Panc1 (cell line): ENCODE results near the gene ADCY1. TPM values are rescaled to one million over a fixed set of nuclear protein-coding genes. Genes with fewer than 3 reads are reported as not detected.

ENCODE experiments used
- ATAC-seq: fragments of 200-7000 bp; cut with Tn5 transposase; 2 replicates; pipeline ENCODE4 v1.9.1; 2020; ENCODE audit warnings: mild to moderate bottlenecking, moderate library complexity
- BruUV-seq: library from RNA; stranded (reverse); fragments of 400-500 nt; replicated peaks from 2 replicates; lab custom pipeline; 2021; lab: Mats Ljungman, UMichigan
- CTCF ChIA-PET: fragments of 300-600 bp; sonication (Branson Sonifier 250); formaldehyde crosslinking; loops from one replicate; lab custom pipeline; 2022; ENCODE audit warnings: antibody characterized with exemption; lab: Charles Lee
- POLR2A ChIA-PET: fragments of 300-600 bp; sonication (Branson Sonifier 250); formaldehyde crosslinking; loops from one replicate; lab custom pipeline; 2022; ENCODE audit warnings: antibody characterized with exemption; lab: Charles Lee
- DNase-seq: peaks from one replicate; pipeline ENCODE4 v3.0.0-alpha.2; 2010; ENCODE audit warnings: low read depth, low spot score
- H3K27ac ChIP-seq: 2 replicates; pipeline ENCODE4 v1.5.1; 2011; ENCODE audit warnings: mild to moderate bottlenecking, low read length, inconsistent platforms
- H3K27me3 ChIP-seq: fragments of 200-500 bp; sonication (Bioruptor generic); 2 replicates; pipeline ENCODE4 v1.6.0; 2014; ENCODE audit warnings: low read length, inconsistent platforms; ENCODE audit not compliant: control insufficient read depth, insufficient read depth
- H3K36me3 ChIP-seq: fragments of 200-500 bp; sonication (Bioruptor generic); 2 replicates; pipeline ENCODE4 v1.5.1; 2014; ENCODE audit warnings: inconsistent platforms, mild to moderate bottlenecking, low read length, moderate library complexity; ENCODE audit not compliant: control insufficient read depth, insufficient read depth
- H3K4me1 ChIP-seq: 2 replicates; pipeline ENCODE4 v1.5.1; 2011; ENCODE audit warnings: inconsistent platforms, mild to moderate bottlenecking, low read length, moderate library complexity; ENCODE audit not compliant: control insufficient read depth, insufficient read depth
- H3K4me3 ChIP-seq, 2 experiments: 2 replicates each; pipeline ENCODE4 v1.5.1; 2011 to 2012; ENCODE audit warnings: low read depth in 2 of 2, low read length in 2 of 2, mild to moderate bottlenecking in 2 of 2, inconsistent platforms in 1 of 2, moderate library complexity in 1 of 2
- H3K9me3 ChIP-seq: fragments of 200-500 bp; sonication (Bioruptor generic); 2 replicates; pipeline ENCODE4 v1.5.1; 2014; ENCODE audit warnings: low read depth, mild to moderate bottlenecking, inconsistent platforms, low read length, moderate library complexity; ENCODE audit not compliant: control insufficient read depth, insufficient read depth
- POLR2AphosphoS5 ChIP-seq: IDR thresholded peaks from 2 replicates; pipeline ENCODE4 v1.6.1; 2012; ENCODE audit warnings: mild to moderate bottlenecking, low read depth, low read length, moderate library complexity
- SIN3A ChIP-seq: IDR thresholded peaks from 2 replicates; pipeline ENCODE4 v1.6.1; 2012; ENCODE audit warnings: low read depth, mild to moderate bottlenecking, low read length, moderate library complexity, borderline replicate concordance; ENCODE audit not compliant: insufficient read depth
- TCF7L2 ChIP-seq: IDR thresholded peaks from 2 replicates; pipeline ENCODE4 v1.6.1; 2011; ENCODE audit warnings: mild to moderate bottlenecking, low read depth, low read length, inconsistent platforms
- in situ Hi-C: cut with HindIII; loops from 2 replicates; pipeline ENCODE4 v1.10.0; 2016; ENCODE audit warnings: low sequenced_read_pairs, low pct_unique_long_range_greater_than_20kb
- intact Hi-C: fragments of 100-400 bp; cut with micrococcal nuclease; formaldehyde crosslinking; loops from one replicate; pipeline ENCODE4 v1.10.0; 2022; ENCODE audit not compliant: unreplicated experiment
- total RNA-seq: library from RNA; stranded (reverse); gene quantifications from one replicate; pipeline ENCODE4 v1.2.1, GENCODE V29; 2021; ENCODE audit not compliant: unreplicated experiment
- TF ChIP-seq, protein P1 (sequence below): fragments of 450-650 bp; IDR thresholded peaks from 2 replicates; pipeline ENCODE4 v1.5.1; 2017; ENCODE audit warnings: mild to moderate bottlenecking
- TF ChIP-seq, protein P2 (sequence below), 2 experiments: IDR thresholded peaks; 2 replicates each; pipeline ENCODE4 v1.6.1; 2011 to 2012; ENCODE audit warnings: low read depth in 2 of 2, control low read depth in 1 of 2, low read length in 1 of 2, mild to moderate bottlenecking in 1 of 2, moderate library complexity in 1 of 2; ENCODE audit not compliant: insufficient read depth in 1 of 2

The ADCY1 gene
- total RNA-seq, 1 experiment from 2014 or later: 2.1 TPM

DNA sequence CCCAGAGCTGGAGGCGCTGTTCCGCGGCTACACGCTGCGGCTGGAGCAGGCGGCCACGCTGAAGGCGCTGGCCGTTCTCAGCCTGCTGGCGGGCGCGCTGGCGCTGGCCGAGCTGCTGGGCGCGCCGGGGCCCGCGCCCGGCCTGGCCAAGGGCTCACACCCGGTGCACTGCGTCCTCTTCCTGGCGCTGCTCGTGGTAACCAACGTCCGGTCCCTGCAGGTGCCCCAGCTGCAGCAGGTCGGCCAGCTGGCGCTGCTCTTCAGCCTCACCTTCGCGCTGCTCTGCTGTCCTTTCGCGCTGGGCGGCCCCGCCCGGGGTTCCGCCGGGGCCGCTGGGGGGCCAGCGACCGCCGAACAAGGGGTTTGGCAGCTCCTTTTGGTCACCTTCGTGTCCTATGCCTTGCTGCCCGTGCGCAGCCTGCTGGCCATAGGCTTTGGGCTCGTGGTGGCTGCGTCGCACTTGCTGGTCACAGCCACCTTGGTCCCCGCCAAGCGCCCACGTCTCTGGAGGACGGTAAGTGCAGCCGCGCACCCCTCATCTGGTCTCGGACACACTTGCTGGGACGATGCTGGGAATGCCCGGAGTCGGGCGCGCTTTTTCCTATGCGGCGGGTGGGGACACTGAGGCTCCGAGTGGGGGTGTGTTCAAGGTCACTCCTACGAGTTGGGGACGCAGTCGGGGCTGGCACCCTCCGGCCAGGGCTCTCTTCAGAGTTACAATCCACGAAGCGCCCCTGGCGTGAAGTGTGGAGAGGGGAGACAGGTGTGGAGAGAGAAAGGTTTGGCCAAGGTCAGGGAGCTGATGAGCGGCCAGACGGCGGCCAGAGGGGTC lies 717 bp downstream of the ADCY1 start:
- CTCF ChIA-PET: no interaction called here
- ATAC-seq (peak; percentile 81), DNase-seq (no peak)
- TF ChIP-seq, protein P1, sequence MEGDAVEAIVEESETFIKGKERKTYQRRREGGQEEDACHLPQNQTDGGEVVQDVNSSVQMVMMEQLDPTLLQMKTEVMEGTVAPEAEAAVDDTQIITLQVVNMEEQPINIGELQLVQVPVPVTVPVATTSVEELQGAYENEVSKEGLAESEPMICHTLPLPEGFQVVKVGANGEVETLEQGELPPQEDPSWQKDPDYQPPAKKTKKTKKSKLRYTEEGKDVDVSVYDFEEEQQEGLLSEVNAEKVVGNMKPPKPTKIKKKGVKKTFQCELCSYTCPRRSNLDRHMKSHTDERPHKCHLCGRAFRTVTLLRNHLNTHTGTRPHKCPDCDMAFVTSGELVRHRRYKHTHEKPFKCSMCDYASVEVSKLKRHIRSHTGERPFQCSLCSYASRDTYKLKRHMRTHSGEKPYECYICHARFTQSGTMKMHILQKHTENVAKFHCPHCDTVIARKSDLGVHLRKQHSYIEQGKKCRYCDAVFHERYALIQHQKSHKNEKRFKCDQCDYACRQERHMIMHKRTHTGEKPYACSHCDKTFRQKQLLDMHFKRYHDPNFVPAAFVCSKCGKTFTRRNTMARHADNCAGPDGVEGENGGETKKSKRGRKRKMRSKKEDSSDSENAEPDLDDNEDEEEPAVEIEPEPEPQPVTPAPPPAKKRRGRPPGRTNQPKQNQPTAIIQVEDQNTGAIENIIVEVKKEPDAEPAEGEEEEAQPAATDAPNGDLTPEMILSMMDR: peak; percentile 41; the same call in 1 of the 2 replicates
- TF ChIP-seq POLR2AphosphoS5 (no peak), SIN3A (no peak), TCF7L2 (no peak)
- TF ChIP-seq, protein P2, sequence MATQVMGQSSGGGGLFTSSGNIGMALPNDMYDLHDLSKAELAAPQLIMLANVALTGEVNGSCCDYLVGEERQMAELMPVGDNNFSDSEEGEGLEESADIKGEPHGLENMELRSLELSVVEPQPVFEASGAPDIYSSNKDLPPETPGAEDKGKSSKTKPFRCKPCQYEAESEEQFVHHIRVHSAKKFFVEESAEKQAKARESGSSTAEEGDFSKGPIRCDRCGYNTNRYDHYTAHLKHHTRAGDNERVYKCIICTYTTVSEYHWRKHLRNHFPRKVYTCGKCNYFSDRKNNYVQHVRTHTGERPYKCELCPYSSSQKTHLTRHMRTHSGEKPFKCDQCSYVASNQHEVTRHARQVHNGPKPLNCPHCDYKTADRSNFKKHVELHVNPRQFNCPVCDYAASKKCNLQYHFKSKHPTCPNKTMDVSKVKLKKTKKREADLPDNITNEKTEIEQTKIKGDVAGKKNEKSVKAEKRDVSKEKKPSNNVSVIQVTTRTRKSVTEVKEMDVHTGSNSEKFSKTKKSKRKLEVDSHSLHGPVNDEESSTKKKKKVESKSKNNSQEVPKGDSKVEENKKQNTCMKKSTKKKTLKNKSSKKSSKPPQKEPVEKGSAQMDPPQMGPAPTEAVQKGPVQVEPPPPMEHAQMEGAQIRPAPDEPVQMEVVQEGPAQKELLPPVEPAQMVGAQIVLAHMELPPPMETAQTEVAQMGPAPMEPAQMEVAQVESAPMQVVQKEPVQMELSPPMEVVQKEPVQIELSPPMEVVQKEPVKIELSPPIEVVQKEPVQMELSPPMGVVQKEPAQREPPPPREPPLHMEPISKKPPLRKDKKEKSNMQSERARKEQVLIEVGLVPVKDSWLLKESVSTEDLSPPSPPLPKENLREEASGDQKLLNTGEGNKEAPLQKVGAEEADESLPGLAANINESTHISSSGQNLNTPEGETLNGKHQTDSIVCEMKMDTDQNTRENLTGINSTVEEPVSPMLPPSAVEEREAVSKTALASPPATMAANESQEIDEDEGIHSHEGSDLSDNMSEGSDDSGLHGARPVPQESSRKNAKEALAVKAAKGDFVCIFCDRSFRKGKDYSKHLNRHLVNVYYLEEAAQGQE (IDR thresholded peaks at IDR 0.05; ENCODE audit: insufficient read depth in 1 of 2, low read depth in 2 of 2, low read length in 1 of 2): no peak
- peaks cover 39% of the 10 kb centered on the region for H3K27me3 ChIP-seq
- H3K27ac ChIP-seq: no peak overlapping the region
- H3K4me3 ChIP-seq: peak overlapping the region; percentile 31 to 33
- in situ Hi-C loops: no loop called here
- no TSS peak for BruUV-seq
- no peaks in the 10 kb centered on the region for H3K9me3 ChIP-seq
- POLR2A ChIA-PET: no interaction called here
- H3K36me3 ChIP-seq: no peaks in the 10 kb centered on the region
- intact Hi-C loops: loop anchor here (10.0 kb wide), 1 partner anchor 420 kb away; the partner anchor contains the start of gene RAMP3
- H3K4me1 ChIP-seq: peaks cover 4% of the 10 kb centered on the region

DNA sequence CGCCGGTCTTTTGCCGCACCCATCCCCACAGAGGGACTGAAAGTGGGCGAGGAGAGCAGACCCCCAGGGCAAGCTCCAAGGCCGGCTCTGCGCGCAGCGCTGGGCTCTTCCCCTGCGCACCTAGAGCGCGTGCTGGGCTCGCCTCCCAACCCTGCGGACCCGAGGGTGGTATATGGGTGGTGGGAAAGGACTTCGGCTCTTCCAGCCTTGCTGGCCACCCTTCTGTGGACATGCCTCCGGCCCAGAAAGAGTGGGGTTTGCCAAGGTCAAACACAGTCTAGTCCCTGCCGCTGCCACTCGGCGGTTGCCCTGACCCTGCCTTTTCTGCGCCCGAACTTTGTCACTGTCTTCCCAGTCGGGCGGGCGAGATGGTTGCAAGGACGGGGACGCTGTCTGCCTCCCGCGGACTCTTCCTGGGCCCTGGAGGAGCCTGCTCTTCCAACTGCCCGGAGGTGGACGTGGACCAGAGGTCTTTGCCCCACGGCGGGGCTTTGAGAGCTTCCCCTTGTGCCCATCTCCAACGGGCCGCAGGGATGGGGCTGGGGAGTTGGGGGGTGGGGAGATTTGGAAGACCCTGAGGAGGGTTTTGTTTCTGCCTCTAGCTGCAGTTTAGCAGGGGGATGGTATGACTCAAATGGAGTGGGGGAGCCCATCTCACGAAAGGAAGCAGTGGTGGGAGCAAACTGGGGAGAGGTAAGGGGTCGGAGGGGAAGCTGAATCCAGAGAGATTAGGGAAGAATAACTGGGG lies 1.5 kb downstream of the ADCY1 start:
- no peaks in the 10 kb centered on the region for H3K9me3 ChIP-seq
- H3K27ac ChIP-seq: no peak overlapping the region
- intact Hi-C loops (loop anchor here (10.0 kb wide), 1 partner anchor 421 kb away; the partner anchor contains the start of gene RAMP3), in situ Hi-C loops (no loop called here)
- DNase-seq (no peak), ATAC-seq (no peak)
- TF ChIP-seq POLR2AphosphoS5 (no peak), TCF7L2 (no peak), SIN3A (no peak)
- TF ChIP-seq, protein P2 (IDR thresholded peaks at IDR 0.05; ENCODE audit: insufficient read depth in 1 of 2, low read depth in 2 of 2, low read length in 1 of 2): no peak
- TF ChIP-seq, protein P1: no peak
- CTCF ChIA-PET: no interaction called here
- POLR2A ChIA-PET: no interaction called here
- H3K4me1 ChIP-seq: peaks cover 4% of the 10 kb centered on the region
- peaks cover 33% of the 10 kb centered on the region for H3K27me3 ChIP-seq
- no peaks in the 10 kb centered on the region for H3K36me3 ChIP-seq
- BruUV-seq: no TSS peak
- H3K4me3 ChIP-seq: no peak overlapping the region
